DMS 273 treated with DMSO at 0.1 percent for 48 hours (cell line): ENCODE data around the gene CHCHD2.
"Not testable (repeated sequence)": the region's sequence is repeated elsewhere in the genome, so short reads cannot be mapped to it uniquely, and the experiment has no call there.

Experiments used
- DNase-seq: peaks from one replicate; lab custom pipeline; 2025; lab: John Stamatoyannopoulos, UW

Gene CHCHD2

GRCh38 chr7:56106108-56107073, at the start of gene CHCHD2:
Gene CHCHD2, minus strand, starts transcription at chr7:56106476. Its CDS starts 63 bp downstream, at chr7:56106413.
- DNase-seq: peak; percentile 98

GRCh38 chr7:56131062-56131461, 24.8 kb upstream of the CHCHD2 start:
- DNase-seq: not testable (repeated sequence)

GRCh38 chr7:56127241-56127975, 21.1 kb upstream of the CHCHD2 start:
- DNase-seq: no peak

GRCh38 chr7:56125831-56126230, 19.6 kb upstream of the CHCHD2 start:
- DNase-seq: no peak

- DNase-seq: no peak
Observed at GRCh38 chr7:56124981-56125380, 18.7 kb upstream of the CHCHD2 start.

GRCh38 chr7:56121440-56121839, 15.2 kb upstream of the CHCHD2 start:
- no peak for DNase-seq

GRCh38 chr7:56115852-56116538, 9.7 kb upstream of the CHCHD2 start, which contains the start of gene NUPR2:
Gene NUPR2, minus strand, starts transcription at chr7:56116417. Its CDS starts 103 bp downstream, at chr7:56116314.
- DNase-seq: no peak

- DNase-seq: not testable (repeated sequence)
Observed at GRCh38 chr7:56112244-56112643, 6.0 kb upstream of the CHCHD2 start.

- DNase-seq: no peak
Observed at GRCh38 chr7:56110611-56111010, 4.3 kb upstream of the CHCHD2 start.

- no peak for DNase-seq
Observed at GRCh38 chr7:56107954-56108258, 1.6 kb upstream of the CHCHD2 start.

- DNase-seq: no peak
Observed at GRCh38 chr7:56105508-56105907, 768 bp downstream of the CHCHD2 start.

- DNase-seq: not testable (repeated sequence)
Observed at GRCh38 chr7:56104138-56104537, 2.1 kb downstream of the CHCHD2 start.

GRCh38 chr7:56099653-56100052, 6.6 kb downstream of the CHCHD2 start:
- no peak for DNase-seq

- not testable (repeated sequence) for DNase-seq
Observed at GRCh38 chr7:56098187-56099008, 7.9 kb downstream of the CHCHD2 start.

GRCh38 chr7:56097700-56098099, 8.6 kb downstream of the CHCHD2 start:
- peak; percentile 24 for DNase-seq

- DNase-seq: peak; percentile 61
Observed at GRCh38 chr7:56092789-56093531, 13.3 kb downstream of the CHCHD2 start, which contains the start of gene PHKG1. Gene PHKG1, minus strand, starts transcription at chr7:56092952. Its CDS starts 4,011 bp downstream, at chr7:56088941.

GRCh38 chr7:56092388-56092787, 13.9 kb downstream of the CHCHD2 start:
- DNase-seq: not testable (repeated sequence)

GRCh38 chr7:56091591-56091990, 14.7 kb downstream of the CHCHD2 start:
- DNase-seq: no peak

- DNase-seq: no peak
Observed at GRCh38 chr7:56087445-56087844, 18.8 kb downstream of the CHCHD2 start.

GRCh38 chr7:56086761-56087160, 19.5 kb downstream of the CHCHD2 start:
- DNase-seq: no peak
